ENCODE data around the gene CDH1.

CDH1 gene

DNA sequence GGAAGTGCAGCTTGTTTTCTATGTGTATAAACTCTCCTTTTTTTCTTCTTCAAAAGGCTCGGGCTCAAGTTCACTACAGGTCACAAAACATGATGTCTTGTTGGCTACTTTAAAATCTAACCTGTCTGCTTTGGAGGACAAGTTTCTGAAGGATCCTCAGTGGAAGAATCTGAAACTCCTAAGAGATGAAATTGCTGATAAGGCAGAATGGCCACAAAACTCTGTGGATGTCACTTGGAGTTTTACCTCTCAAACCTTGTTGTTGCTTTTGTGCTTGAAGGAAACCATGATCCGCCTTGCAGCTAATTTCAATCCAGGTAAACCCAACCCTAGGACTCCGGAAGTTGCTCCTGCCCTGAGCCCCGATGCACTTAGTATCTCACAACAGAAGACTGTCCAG lies 122.7 kb downstream of the CDH1 start:
- no peak for DNase-seq

DNA sequence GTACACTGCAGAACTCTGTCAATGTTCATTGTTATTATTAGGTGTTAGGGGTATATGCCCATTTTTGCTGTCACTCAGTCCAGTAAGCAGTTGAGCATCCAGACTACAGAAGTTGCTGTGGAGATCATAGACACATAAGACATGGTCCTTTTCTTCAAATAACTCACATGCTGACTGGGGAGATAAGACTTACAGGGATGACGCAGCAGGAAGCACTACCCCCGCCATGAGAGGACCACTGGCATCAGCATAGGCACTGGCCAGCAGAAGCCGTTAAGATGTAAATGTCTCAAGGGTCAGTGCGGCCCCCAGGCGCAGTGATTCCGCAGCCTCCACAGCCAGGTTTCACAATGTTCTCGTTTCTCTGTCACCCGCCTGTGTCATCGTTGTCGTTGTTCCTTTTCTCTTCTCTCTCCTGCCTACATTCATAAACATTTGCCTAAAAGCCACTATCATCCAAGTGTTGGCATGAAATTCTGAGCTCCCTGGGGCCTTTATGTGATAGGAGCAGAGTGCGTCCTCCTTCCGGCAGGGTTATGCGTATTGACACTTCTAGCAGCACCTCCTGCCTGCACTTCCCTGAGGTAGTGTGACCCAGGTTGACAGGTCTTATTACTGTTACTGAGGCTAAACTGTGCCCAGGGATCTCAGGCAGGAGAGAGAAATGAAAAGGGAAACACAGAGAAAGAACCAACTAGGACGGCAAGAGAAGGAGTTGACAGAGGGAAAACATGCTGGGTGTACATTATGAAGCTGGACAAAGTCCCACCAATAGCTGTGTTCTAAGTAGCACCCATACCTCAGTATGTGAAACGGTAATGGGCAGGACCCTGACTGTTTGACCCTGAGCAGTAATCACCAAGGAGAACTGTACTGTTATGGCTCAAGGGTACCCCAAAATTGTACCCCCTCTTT lies 124.1 kb downstream of the CDH1 start:
- DNase-seq = no peak

DNA sequence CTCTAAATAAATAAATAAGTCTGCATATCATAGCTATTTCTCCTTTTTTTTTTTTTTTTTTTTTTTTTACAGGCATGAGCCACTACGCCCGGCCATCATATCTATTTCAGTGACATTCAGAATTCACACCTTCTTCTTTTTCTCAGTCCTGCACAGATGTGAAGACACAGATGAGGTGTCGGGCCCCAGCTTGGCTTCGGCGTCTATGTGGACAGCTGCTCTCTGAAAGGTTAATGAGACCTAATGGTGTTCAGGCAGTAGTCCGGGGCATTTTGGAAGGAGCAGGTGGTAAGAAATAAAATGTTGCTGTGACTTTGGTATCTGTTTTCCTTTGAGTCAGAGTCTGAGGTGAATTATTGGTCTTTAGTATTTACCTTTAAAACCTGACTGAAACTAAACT lies 129.8 kb downstream of the CDH1 start:
- no peak for DNase-seq

DNA sequence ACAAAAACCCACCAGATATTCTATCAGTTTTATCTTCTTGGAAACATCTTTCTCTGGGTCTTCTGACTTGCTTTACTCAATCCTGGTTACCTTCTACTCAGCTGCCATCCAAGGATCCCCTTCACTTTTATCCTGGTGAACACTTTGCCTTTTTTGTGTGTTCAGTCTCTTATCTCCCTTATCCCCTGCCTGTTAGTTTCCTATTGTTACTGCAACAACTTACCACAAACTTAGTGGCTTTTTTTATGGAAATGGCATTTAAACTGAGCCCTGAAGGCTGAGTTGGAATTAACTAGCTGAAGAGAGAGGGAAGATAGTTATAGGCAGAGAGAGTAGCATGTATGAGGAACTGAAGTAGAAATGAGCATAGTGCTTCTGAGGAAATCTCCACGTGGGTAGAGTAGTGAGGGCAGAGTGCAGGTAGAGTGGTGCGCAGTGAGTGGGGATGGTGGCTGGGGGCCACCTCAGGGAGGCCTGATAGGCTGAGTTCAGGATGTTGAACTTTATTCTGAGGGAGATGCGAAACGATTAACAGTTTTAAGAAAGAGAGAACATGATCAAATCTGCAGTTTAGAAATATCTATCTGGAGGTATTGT lies 132.5 kb downstream of the CDH1 start:
- no peak for DNase-seq

DNA sequence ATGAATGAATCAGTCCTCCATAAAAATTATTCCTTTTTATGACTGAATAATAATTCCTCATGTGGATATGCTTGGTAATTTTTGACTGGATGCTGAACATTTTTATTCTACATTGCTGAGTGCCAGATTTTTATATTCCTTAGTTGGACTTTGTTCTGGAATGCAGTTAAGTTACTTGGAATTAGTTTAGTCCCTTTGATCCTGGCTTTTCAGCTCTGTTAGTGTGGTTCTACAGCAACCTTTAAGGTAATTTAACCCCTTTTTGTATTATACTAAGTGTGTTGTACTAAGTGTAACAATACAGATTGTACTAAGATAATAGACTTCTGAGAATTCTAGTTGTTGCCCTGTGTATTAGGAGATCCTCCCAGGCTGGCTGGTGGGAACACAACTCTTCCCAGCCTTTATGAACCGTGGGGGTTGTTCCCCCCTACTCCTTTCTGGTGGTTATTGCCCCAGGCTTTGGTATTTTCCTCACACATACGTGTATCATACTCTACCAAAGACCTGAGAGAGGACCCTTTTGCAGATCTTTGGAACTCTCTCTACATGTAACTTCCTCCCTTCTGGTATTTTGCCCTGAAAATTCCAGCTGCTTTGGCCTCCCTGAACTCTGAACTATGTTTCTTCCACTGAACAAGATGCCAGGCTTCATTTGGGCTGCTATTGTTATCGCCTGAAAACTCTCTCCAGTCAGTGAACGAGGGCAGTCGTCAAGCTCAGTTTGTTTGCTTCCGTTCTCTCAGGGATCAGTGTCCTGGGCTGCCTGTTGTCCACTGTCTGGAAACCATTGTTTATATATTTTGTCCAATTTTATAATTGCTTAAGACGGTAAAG lies 136.8 kb downstream of the CDH1 start:
- DNase-seq = no peak

DNA sequence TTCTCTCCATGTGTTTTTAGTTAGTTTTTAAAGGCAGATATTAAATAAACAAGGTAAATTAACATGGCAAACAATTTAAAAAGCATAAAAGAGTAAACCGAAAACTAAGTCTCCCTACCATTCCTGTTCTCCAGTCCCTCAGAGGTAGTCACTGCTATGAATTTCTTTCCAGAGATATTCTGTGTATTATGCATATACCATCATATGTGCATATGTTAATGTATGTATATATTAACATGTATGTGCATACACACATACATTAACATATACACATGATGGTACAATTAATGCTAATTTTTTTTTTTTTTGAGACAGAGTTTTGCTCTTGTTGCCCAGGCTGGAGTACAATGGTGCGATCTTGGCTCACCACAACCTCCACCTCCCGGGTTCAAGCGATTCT lies 138.8 kb downstream of the CDH1 start:
- no peak for DNase-seq

DNA sequence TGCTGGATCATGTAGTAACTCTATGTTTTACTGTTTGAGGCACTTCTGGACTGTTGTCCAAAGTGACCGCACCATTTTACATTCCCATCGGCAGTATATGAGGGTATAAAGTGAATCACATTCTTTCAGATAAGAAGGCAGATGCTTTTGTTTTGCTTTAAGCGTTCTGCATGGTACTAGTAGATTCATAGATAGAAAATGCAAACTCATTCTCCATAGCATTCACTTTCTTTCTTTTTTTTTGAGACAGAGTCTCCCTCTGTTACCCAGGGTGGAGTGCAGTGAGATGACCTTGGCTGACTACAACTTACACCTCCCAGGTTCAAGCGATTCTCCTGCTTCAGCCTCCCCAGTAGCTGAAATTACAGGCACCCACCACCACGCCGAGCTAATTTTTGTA lies 146.6 kb downstream of the CDH1 start:
- DNase-seq = no peak

DNA sequence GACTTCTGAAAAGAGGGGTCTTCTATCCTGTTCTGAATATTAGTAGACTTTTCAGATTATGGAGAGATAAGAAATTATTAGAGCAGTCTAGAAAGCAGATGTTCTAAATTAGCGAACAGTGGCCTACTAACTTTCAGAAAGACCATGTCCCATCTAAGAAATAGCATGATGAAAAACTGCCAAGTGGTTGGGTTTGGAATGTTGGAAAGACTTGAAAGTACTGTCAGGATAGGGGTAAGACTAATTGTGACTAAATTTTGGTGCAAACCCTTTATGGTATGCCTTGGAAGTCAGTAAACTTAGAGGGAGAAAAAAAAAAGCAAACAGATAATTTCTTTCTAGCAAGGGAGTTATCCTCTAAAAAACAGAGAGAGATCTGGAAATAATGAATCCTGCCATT lies 147.3 kb downstream of the CDH1 start:
- no peak for DNase-seq

Measured in activated CD4-positive, alpha-beta T cell treated with anti-CD3 and anti-CD28 coated beads, Interleukin-2, Interleukin-6, amounts not matched to agents 100 ng/mL and 50 ng/mL, durations not matched to agents 16 hours and 8 hours (primary cell).